Neural progenitor cell (in vitro differentiated cells): ENCODE data around the gene MAP2. TPM values are rescaled to one million over a fixed set of nuclear protein-coding genes. Genes with fewer than 3 reads are reported as not detected.
A peak's percentile ranks its signal among the peaks of the same experiment; 100 is the strongest.

Experiments
- DNase-seq: peaks from one replicate; pipeline ENCODE4 v3.0.0-alpha.2; 2016; ENCODE audit warnings: low spot score
- H2AFZ ChIP-seq: fragments of 200-600 bp; sonication (generic); replicated peaks from 2 replicates; pipeline ENCODE4 v1.6.1; 2016; ENCODE audit warnings: antibody characterized with exemption
- H3F3A ChIP-seq: fragments of 200-600 bp; sonication (generic); 2 replicates; pipeline ENCODE4 v1.6.1; 2016; ENCODE audit warnings: antibody characterized with exemption, low read depth
- H3K27ac ChIP-seq: fragments of 200-600 bp; sonication (generic); 2 replicates; pipeline ENCODE4 v1.5.1; 2016; ENCODE audit warnings: mild to moderate bottlenecking
- H3K27me3 ChIP-seq: fragments of 200-600 bp; sonication (generic); 2 replicates; pipeline ENCODE4 v1.6.1; 2016; ENCODE audit warnings: mild to moderate bottlenecking, moderate library complexity
- H3K36me3 ChIP-seq: fragments of 200-600 bp; sonication (generic); 2 replicates; pipeline ENCODE4 v1.5.1; 2016
- H3K4me1 ChIP-seq: fragments of 200-600 bp; sonication (generic); 2 replicates; pipeline ENCODE4 v1.6.1; 2016; ENCODE audit warnings: mixed run types
- H3K4me2 ChIP-seq: fragments of 200-600 bp; sonication (generic); 2 replicates; pipeline ENCODE4 v1.6.1; 2016
- H3K4me3 ChIP-seq: fragments of 200-600 bp; sonication (generic); 2 replicates; pipeline ENCODE4 v1.5.1; 2016
- H3K79me2 ChIP-seq: fragments of 200-600 bp; sonication (generic); 2 replicates; pipeline ENCODE4 v1.6.1; 2016; ENCODE audit warnings: low read depth
- H3K9ac ChIP-seq: fragments of 200-600 bp; sonication (generic); 2 replicates; pipeline ENCODE4 v1.6.1; 2016
- H3K9me3 ChIP-seq: fragments of 200-600 bp; sonication (generic); 2 replicates; pipeline ENCODE4 v1.5.1; 2016; ENCODE audit warnings: low read depth
- H4K20me1 ChIP-seq: fragments of 200-600 bp; sonication (generic); 2 replicates; pipeline ENCODE4 v1.6.1; 2016; ENCODE audit warnings: low read depth
- H3K27ac Mint-ChIP-seq: 3 replicates; pipeline ENCODE4 v1.8.0; 2021; ENCODE audit warnings: mixed read lengths
- H3K27me3 Mint-ChIP-seq: 2 replicates; pipeline ENCODE4 v1.8.0; 2022; ENCODE audit warnings: low read depth, mild to moderate bottlenecking, inconsistent platforms, moderate library complexity, mixed read lengths; ENCODE audit not compliant: insufficient read depth
- H3K36me3 Mint-ChIP-seq: 3 replicates; pipeline ENCODE4 v1.8.0; 2021; ENCODE audit warnings: mixed read lengths
- H3K4me1 Mint-ChIP-seq: 3 replicates; pipeline ENCODE4 v1.8.0; 2021; ENCODE audit warnings: mixed read lengths
- H3K4me3 Mint-ChIP-seq: 3 replicates; pipeline ENCODE4 v1.8.0; 2021; ENCODE audit warnings: mild to moderate bottlenecking, moderate library complexity, mixed read lengths
- H3K9me3 Mint-ChIP-seq: 3 replicates; pipeline ENCODE4 v1.8.0; 2020; ENCODE audit warnings: mixed read lengths
- CTCF ChIP-seq: fragments of 200-600 bp; sonication (generic); IDR thresholded peaks from 2 replicates; pipeline ENCODE4 v1.5.1; 2017; ENCODE audit warnings: antibody characterized with exemption, mild to moderate bottlenecking
- EZH2 ChIP-seq: fragments of 200-600 bp; sonication (generic); IDR thresholded peaks from 2 replicates; pipeline ENCODE4 v1.6.1; 2017; ENCODE audit warnings: antibody characterized with exemption, mild to moderate bottlenecking, moderate library complexity
- EZH2phosphoT487 ChIP-seq: fragments of 200-600 bp; sonication (generic); IDR thresholded peaks from 2 replicates; pipeline ENCODE4 v1.6.1; 2017; ENCODE audit warnings: antibody characterized with exemption
- total RNA-seq: library from RNA; depleted of rRNA; stranded (reverse); fragments of >200 nt; gene quantifications from 2 replicates; pipeline ENCODE4 v1.2.3, GENCODE V29; 2015; ENCODE audit warnings: low replicate concordance

The MAP2 gene
- total RNA-seq, 1 donor from 2014 or later = 102 TPM

GRCh38 chr2:209519906-209520305 lies 96.1 kb downstream of the MAP2 start:
- no peaks in the 10 kb centered on the region for H3K9me3 Mint-ChIP-seq
- no peaks in the 10 kb centered on the region for H3K27me3 Mint-ChIP-seq
- no peaks in the 10 kb centered on the region for H3K27me3 ChIP-seq

GRCh38 chr2:209523041-209523740 lies 99.3 kb downstream of the MAP2 start:
- TF ChIP-seq CTCF (no peak), EZH2 (no peak), EZH2phosphoT487 (no peak)
- Histone ChIP-seq H4K20me1 (no peaks in the 10 kb centered on the region), H3K9ac (no peak overlapping the region), H2AFZ (no peak overlapping the region), H3K4me1 (peaks cover 17% of the 10 kb centered on the region), H3F3A (no peaks in the 10 kb centered on the region), H3K4me2 (peak overlapping the region; percentile 15), H3K79me2 (no peaks in the 10 kb centered on the region), H3K27me3 (no peaks in the 10 kb centered on the region), H3K27ac (no peak overlapping the region), H3K36me3 (no peaks in the 10 kb centered on the region), H3K9me3 (no peaks in the 10 kb centered on the region), H3K4me3 (no peak overlapping the region)
- no peak overlapping the region for H3K4me3 Mint-ChIP-seq
- H3K9me3 Mint-ChIP-seq = no peaks in the 10 kb centered on the region
- no peaks in the 10 kb centered on the region for H3K27me3 Mint-ChIP-seq
- H3K27ac Mint-ChIP-seq = peak overlapping the region; percentile 51
- H3K36me3 Mint-ChIP-seq = peaks cover 16% of the 10 kb centered on the region
- H3K4me1 Mint-ChIP-seq = peaks cover 64% of the 10 kb centered on the region
- no peak for DNase-seq

More at GRCh38 chr2:209519906-209520305, 96.1 kb downstream of the MAP2 start:
- no peak for TF ChIP-seq EZH2
- Histone ChIP-seq H3K9me3 (no peaks in the 10 kb centered on the region), H3K4me3 (no peak overlapping the region), H2AFZ (no peak overlapping the region), H3F3A (no peaks in the 10 kb centered on the region), H4K20me1 (no peaks in the 10 kb centered on the region), H3K36me3 (no peaks in the 10 kb centered on the region), H3K27ac (no peak overlapping the region), H3K9ac (no peak overlapping the region), H3K4me1 (peaks cover 17% of the 10 kb centered on the region), H3K79me2 (no peaks in the 10 kb centered on the region), H3K4me2 (no peak overlapping the region)
- H3K27ac Mint-ChIP-seq = no peak overlapping the region
- no peak overlapping the region for H3K4me3 Mint-ChIP-seq
- DNase-seq = no peak
- H3K36me3 Mint-ChIP-seq = peaks cover 30% of the 10 kb centered on the region
- H3K4me1 Mint-ChIP-seq = peaks cover 45% of the 10 kb centered on the region

- Mint-ChIP-seq H3K9me3 (no peaks in the 10 kb centered on the region), H3K36me3 (peaks cover 13% of the 10 kb centered on the region), H3K4me1 (peaks cover 62% of the 10 kb centered on the region), H3K27me3 (no peaks in the 10 kb centered on the region), H3K4me3 (no peak overlapping the region), H3K27ac (peak overlapping the region; percentile 72)
- H3K4me3 ChIP-seq = no peak overlapping the region
- no peak overlapping the region for H3K9ac ChIP-seq
- no peak overlapping the region for H2AFZ ChIP-seq
- H3K4me2 ChIP-seq = peak overlapping the region; percentile 15
- H3K27ac ChIP-seq = no peak overlapping the region
- H3K36me3 ChIP-seq = no peaks in the 10 kb centered on the region
- no peaks in the 10 kb centered on the region for H3K9me3 ChIP-seq
- no peaks in the 10 kb centered on the region for H3K27me3 ChIP-seq
- TF ChIP-seq EZH2 = no peak
- TF ChIP-seq CTCF = no peak
- no peak for TF ChIP-seq EZH2phosphoT487
- H3K79me2 ChIP-seq = no peaks in the 10 kb centered on the region
- no peaks in the 10 kb centered on the region for H4K20me1 ChIP-seq
- H3F3A ChIP-seq = no peaks in the 10 kb centered on the region
- DNase-seq = no peak
- H3K4me1 ChIP-seq = peaks cover 17% of the 10 kb centered on the region
Measured at GRCh38 chr2:209523867-209524266, 100.0 kb downstream of the MAP2 start.

GRCh38 chr2:209525331-209525730 lies 101.5 kb downstream of the MAP2 start:
- DNase-seq = no peak
- Histone ChIP-seq H3K4me2 (no peak overlapping the region), H3K36me3 (no peaks in the 10 kb centered on the region), H3F3A (no peaks in the 10 kb centered on the region), H3K79me2 (no peaks in the 10 kb centered on the region), H3K27ac (no peak overlapping the region), H3K9ac (no peak overlapping the region), H3K27me3 (no peaks in the 10 kb centered on the region), H2AFZ (no peak overlapping the region), H4K20me1 (no peaks in the 10 kb centered on the region), H3K4me3 (no peak overlapping the region), H3K9me3 (no peaks in the 10 kb centered on the region), H3K4me1 (peaks cover 11% of the 10 kb centered on the region)
- TF ChIP-seq CTCF (no peak), EZH2 (no peak), EZH2phosphoT487 (no peak)
- Mint-ChIP-seq H3K4me3 (no peak overlapping the region), H3K9me3 (no peaks in the 10 kb centered on the region), H3K4me1 (peaks cover 53% of the 10 kb centered on the region), H3K27me3 (no peaks in the 10 kb centered on the region), H3K27ac (peak overlapping the region; percentile 26), H3K36me3 (peaks cover 18% of the 10 kb centered on the region)
